Measurements from ENCODE around the gene THBD. TPM values are rescaled to one million over a fixed set of nuclear protein-coding genes. Genes with fewer than 3 reads are reported as not detected.

Gene THBD
- total RNA-seq, 4 donors from 2014 or later: 12.0 to 77.4 (median 39.5) TPM

- Histone ChIP-seq H3K27me3 (peaks cover 87% of the 10 kb centered on the region), H3K4me1 (peaks cover 0 to 21% (median 5%) of the 10 kb centered on the region in 3 donors), H3K27ac (no peak overlapping the region), H3K4me3 (no peak overlapping the region), H3K9me3 (no peaks in the 10 kb centered on the region), H3K36me3 (no peaks in the 10 kb centered on the region)
- no peak for TF ChIP-seq POLR2AphosphoS5 (IDR thresholded peaks at IDR 0.05)
- TF ChIP-seq CTCF (IDR thresholded peaks at IDR 0.05): no peak
- no peak for TF ChIP-seq EP300 (IDR thresholded peaks at IDR 0.05)
- TF ChIP-seq POLR2A (IDR thresholded peaks at IDR 0.05): no peak
- no peak for ATAC-seq
- 93% methylated on average over 6 of the region's 6 CpGs; no CpG with 5 or more reads in 1 of the 2 donors for WGBS, 2 donors (ENCODE audit: low coverage in 1 of 2)
Observed at GRCh38 chr20:23043376-23043775, 6.1 kb downstream of the THBD start.

- H3K27ac ChIP-seq: no peak overlapping the region
- H3K9me3 ChIP-seq: no peaks in the 10 kb centered on the region
- ATAC-seq: no peak
- no peaks in the 10 kb centered on the region for H3K36me3 ChIP-seq
- H3K4me3 ChIP-seq: no peak overlapping the region
- H3K4me1 ChIP-seq: peaks cover 0 to 10% (median 0%) of the 10 kb centered on the region in 3 donors
- no peak for TF ChIP-seq POLR2AphosphoS5 (IDR thresholded peaks at IDR 0.05)
- TF ChIP-seq EP300 (IDR thresholded peaks at IDR 0.05): no peak
- TF ChIP-seq CTCF (IDR thresholded peaks at IDR 0.05): no peak
- TF ChIP-seq POLR2A (IDR thresholded peaks at IDR 0.05): no peak
- 67% methylated on average over 2 to 3 of the region's 3 CpGs for WGBS, 2 donors (ENCODE audit: low coverage in 1 of 2)
- peaks cover 80% of the 10 kb centered on the region for H3K27me3 ChIP-seq
Observed at GRCh38 chr20:23042270-23042669, 7.2 kb downstream of the THBD start.

GRCh38 chr20:23039885-23040508 lies 9.5 kb downstream of the THBD start:
- no peaks in the 10 kb centered on the region for H3K36me3 ChIP-seq
- H3K27me3 ChIP-seq: peaks cover 81% of the 10 kb centered on the region
- no peak overlapping the region for H3K4me3 ChIP-seq
- peaks cover 0 to 7% (median 0%) of the 10 kb centered on the region in 3 donors for H3K4me1 ChIP-seq
- WGBS, 2 donors (ENCODE audit: low coverage in 1 of 2): 29 to 50% methylated on average over 1 of the region's 3 CpGs
- no peak for ATAC-seq
- H3K9me3 ChIP-seq: no peaks in the 10 kb centered on the region
- no peak for TF ChIP-seq POLR2AphosphoS5 (IDR thresholded peaks at IDR 0.05)
- TF ChIP-seq CTCF (IDR thresholded peaks at IDR 0.05): no peak
- no peak for TF ChIP-seq POLR2A (IDR thresholded peaks at IDR 0.05)
- TF ChIP-seq EP300 (IDR thresholded peaks at IDR 0.05): no peak
- no peak overlapping the region for H3K27ac ChIP-seq

GRCh38 chr20:23039136-23039875 lies 10.2 kb downstream of the THBD start:
- Histone ChIP-seq H3K27ac (no peak overlapping the region), H3K36me3 (no peaks in the 10 kb centered on the region), H3K4me1 (peaks cover 0 to 10% (median 0%) of the 10 kb centered on the region in 3 donors), H3K4me3 (no peak overlapping the region), H3K27me3 (peaks cover 81% of the 10 kb centered on the region), H3K9me3 (no peaks in the 10 kb centered on the region)
- ATAC-seq: no peak
- 100% methylated on average over 1 of the region's 5 CpGs; no CpG with 5 or more reads in 1 of the 2 donors for WGBS, 2 donors (ENCODE audit: low coverage in 1 of 2)
- no peak for TF ChIP-seq POLR2AphosphoS5 (IDR thresholded peaks at IDR 0.05)
- TF ChIP-seq EP300 (IDR thresholded peaks at IDR 0.05): no peak
- no peak for TF ChIP-seq POLR2A (IDR thresholded peaks at IDR 0.05)
- no peak for TF ChIP-seq CTCF (IDR thresholded peaks at IDR 0.05)
